GM19372 (cell line): ENCODE measurements around the gene CRADD.
"Not testable (repeated sequence)": the region's sequence is repeated elsewhere in the genome, so short reads cannot be mapped to it uniquely, and the experiment has no call there.

Experiments used
- ATAC-seq: cut with Tn5 transposase; IDR thresholded peaks from one replicate; pipeline ENCODE4 v1.9.1; 2021; ENCODE audit warnings: mild to moderate bottlenecking, low read depth, moderate library complexity; ENCODE audit not compliant: unreplicated experiment

CRADD gene

GRCh38 chr12:93857991-93858447 lies 180.8 kb downstream of the CRADD start:
- no peak for ATAC-seq

GRCh38 chr12:93860668-93861373 lies 183.6 kb downstream of the CRADD start:
- no peak for ATAC-seq

- ATAC-seq, result no peak
Observed at GRCh38 chr12:93862424-93862823, 185.2 kb downstream of the CRADD start.

- no peak for ATAC-seq
Observed at GRCh38 chr12:93865751-93866150, 188.6 kb downstream of the CRADD start.

GRCh38 chr12:93868771-93869170 lies 191.6 kb downstream of the CRADD start:
- no peak for ATAC-seq

GRCh38 chr12:93870020-93870795 lies 193.0 kb downstream of the CRADD start:
- no peak for ATAC-seq

GRCh38 chr12:93871566-93871965 lies 194.4 kb downstream of the CRADD start:
- ATAC-seq, result not testable (repeated sequence)

GRCh38 chr12:93873561-93873960 lies 196.4 kb downstream of the CRADD start:
- ATAC-seq, result no peak

GRCh38 chr12:93875157-93875556 lies 198.0 kb downstream of the CRADD start:
- ATAC-seq, result no peak

- ATAC-seq, result no peak
Observed at GRCh38 chr12:93876360-93876759, 199.2 kb downstream of the CRADD start.

- ATAC-seq, result no peak
Observed at GRCh38 chr12:93877446-93877845, 200.3 kb downstream of the CRADD start.

GRCh38 chr12:93879476-93880421 lies 202.6 kb downstream of the CRADD start:
- no peak for ATAC-seq

GRCh38 chr12:93880853-93881522 lies 203.8 kb downstream of the CRADD start:
- ATAC-seq, result no peak

GRCh38 chr12:93882763-93883162 lies 205.6 kb downstream of the CRADD start:
- no peak for ATAC-seq

GRCh38 chr12:93883436-93884154 lies 206.4 kb downstream of the CRADD start:
- ATAC-seq, result no peak

GRCh38 chr12:93884794-93885460 lies 207.8 kb downstream of the CRADD start:
- ATAC-seq, result no peak

- ATAC-seq, result not testable (repeated sequence)
Observed at GRCh38 chr12:93885973-93886532, 208.9 kb downstream of the CRADD start.
